ENCODE data around the gene ASB6. TPM values are rescaled to one million over a fixed set of nuclear protein-coding genes. Genes with fewer than 3 reads are reported as not detected.

ASB6 gene
- total RNA-seq, 1 experiment from 2014 or later: 20.0 TPM

- Mint-ChIP-seq H3K27ac (no peak overlapping the region), H3K27me3 (ENCODE audit: low read depth) (no peaks in the 10 kb centered on the region), H3K9me3 (no peaks in the 10 kb centered on the region), H3K36me3 (no peaks in the 10 kb centered on the region), H3K4me3 (no peak overlapping the region), H3K4me1 (peaks cover 8% of the 10 kb centered on the region)
- DNase-seq (ENCODE audit: low spot score) (no peak), ATAC-seq (no peak)
- no peak for TF ChIP-seq IRF1 (CRISPR knock-in tag; IDR thresholded peaks at IDR 0.05)
- TF ChIP-seq KAT7 (CRISPR knock-in tag; IDR thresholded peaks at IDR 0.05; ENCODE audit: borderline replicate concordance): no peak
- no peak for TF ChIP-seq TEAD4 (CRISPR knock-in tag; IDR thresholded peaks at IDR 0.05)
- ChIA-PET POLR2A (no interaction called here), CTCF (no interaction called here)
Measured at GRCh38 chr9:129685220-129685932, 43.4 kb upstream of the ASB6 start.

GRCh38 chr9:129682381-129682780, 40.4 kb upstream of the ASB6 start:
- ATAC-seq (no peak), DNase-seq (ENCODE audit: low spot score) (no peak)
- ChIA-PET CTCF (interaction anchor here (0.9 to 1.3 kb wide), 3 partner anchors 11 to 55 kb away, joined by 4 read pairs; no protein-coding TSS in a partner anchor), POLR2A (no interaction called here)
- no peak overlapping the region for H3K4me3 Mint-ChIP-seq
- H3K4me1 Mint-ChIP-seq: peaks cover 11% of the 10 kb centered on the region
- no peaks in the 10 kb centered on the region for H3K9me3 Mint-ChIP-seq
- no peaks in the 10 kb centered on the region for H3K36me3 Mint-ChIP-seq
- TF ChIP-seq ATF6 (CRISPR knock-in tag; IDR thresholded peaks at IDR 0.05) (no peak), USF2 (CRISPR knock-in tag; IDR thresholded peaks at IDR 0.05) (no peak), EMX1 (CRISPR knock-in tag; IDR thresholded peaks at IDR 0.05) (no peak), RELA (CRISPR knock-in tag; IDR thresholded peaks at IDR 0.05; ENCODE audit: borderline replicate concordance) (no peak), ATF3 (CRISPR knock-in tag; conservative IDR thresholded peaks at IDR 0.05) (no peak), ZNF121 (CRISPR knock-in tag; IDR thresholded peaks at IDR 0.05) (no peak), GRHL2 (CRISPR knock-in tag; IDR thresholded peaks at IDR 0.05; ENCODE audit: insufficient replicate concordance, severe bottlenecking) (no peak)
- H3K27me3 Mint-ChIP-seq (ENCODE audit: low read depth): no peaks in the 10 kb centered on the region; the same call in 1 of the 2 replicates
- no peak overlapping the region for H3K27ac Mint-ChIP-seq

- CTCF ChIA-PET: interaction anchor here (0.9 to 1.3 kb wide), 2 partner anchors 38 to 56 kb away, joined by 4 read pairs; no protein-coding TSS in a partner anchor
- Mint-ChIP-seq H3K9me3 (no peaks in the 10 kb centered on the region), H3K4me1 (peaks cover 14% of the 10 kb centered on the region), H3K36me3 (no peaks in the 10 kb centered on the region), H3K27ac (no peak overlapping the region), H3K4me3 (no peak overlapping the region), H3K27me3 (ENCODE audit: low read depth) (no peaks in the 10 kb centered on the region; the same call in 1 of the 2 replicates)
- POLR2A ChIA-PET: no interaction called here
- DNase-seq (ENCODE audit: low spot score) (no peak), ATAC-seq (no peak)
- TF ChIP-seq IRF1 (CRISPR knock-in tag; IDR thresholded peaks at IDR 0.05) (no peak), TCF7 (CRISPR knock-in tag; IDR thresholded peaks at IDR 0.05; ENCODE audit: low read depth) (no peak), USF1 (CRISPR knock-in tag; IDR thresholded peaks at IDR 0.05) (no peak), ZNF532 (CRISPR knock-in tag; IDR thresholded peaks at IDR 0.05; ENCODE audit: borderline replicate concordance) (no peak), MYBL2 (CRISPR knock-in tag; IDR thresholded peaks at IDR 0.05) (no peak), FOXJ3 (CRISPR knock-in tag; IDR thresholded peaks at IDR 0.05; ENCODE audit: borderline replicate concordance) (no peak), MXD4 (CRISPR knock-in tag; IDR thresholded peaks at IDR 0.05; ENCODE audit: borderline replicate concordance) (no peak), MAX (CRISPR knock-in tag; IDR thresholded peaks at IDR 0.05) (no peak), EMX1 (CRISPR knock-in tag; IDR thresholded peaks at IDR 0.05) (no peak), NR3C1 (CRISPR knock-in tag; conservative IDR thresholded peaks at IDR 0.05; ENCODE audit: low read depth) (no peak)
Measured at GRCh38 chr9:129681924-129682323, 40.0 kb upstream of the ASB6 start.
